Fibroblast of skin of back (primary cell): ENCODE results near the gene LYVE1. TPM values are rescaled to one million over a fixed set of nuclear protein-coding genes. Genes with fewer than 3 reads are reported as not detected.
"Not testable (repeated sequence)": the region's sequence is repeated elsewhere in the genome, so short reads cannot be mapped to it uniquely, and the experiment has no call there.

ENCODE experiments used
- DNase-seq: peaks from one replicate; pipeline ENCODE4 v3.0.0-alpha.2; 2013
- polyA plus RNA-seq, 2 experiments: library from polyadenylated mRNA; unstranded; fragments of 120-200 nt; gene quantifications; one replicate each; pipeline ENCODE4 v1.2.1, GENCODE V29; 2013; ENCODE audit not compliant: insufficient read length in 2 of 2

The LYVE1 gene
- polyA plus RNA-seq (2013, experiment 1 of 2; ENCODE audit: insufficient read length), result 0.43 TPM
- polyA plus RNA-seq (2013, experiment 2 of 2; ENCODE audit: insufficient read length), result 0.29 TPM

- DNase-seq, result no peak
These were observed at the start of gene LYVE1 for GRCh38 chr11:10568486-10568941. Gene LYVE1 (minus strand): TSS chr11:10568665. CDS start chr11:10568532, 133 bp downstream.

- DNase-seq, result no peak
These were observed 49.1 kb upstream of the LYVE1 start for GRCh38 chr11:10617551-10617950.

- no peak for DNase-seq
These were observed 43.8 kb upstream of the LYVE1 start for GRCh38 chr11:10611979-10612862.

GRCh38 chr11:10609636-10610035, 41.2 kb upstream of the LYVE1 start:
- DNase-seq, result no peak

- DNase-seq, result no peak
These were observed 40.1 kb upstream of the LYVE1 start for GRCh38 chr11:10608584-10608983.

- DNase-seq, result no peak
These were observed 39.1 kb upstream of the LYVE1 start for GRCh38 chr11:10607462-10608132.

- peak; percentile 64 for DNase-seq
These were observed 38.2 kb upstream of the LYVE1 start for GRCh38 chr11:10606536-10607208.

GRCh38 chr11:10605941-10606381, 37.5 kb upstream of the LYVE1 start:
- DNase-seq, result peak; percentile 86

- no peak for DNase-seq
These were observed 36.3 kb upstream of the LYVE1 start for GRCh38 chr11:10604798-10605197.

- DNase-seq, result peak; percentile 53
These were observed 35.9 kb upstream of the LYVE1 start for GRCh38 chr11:10604340-10604748.

- no peak for DNase-seq
These were observed 35.3 kb upstream of the LYVE1 start for GRCh38 chr11:10603721-10604297.

GRCh38 chr11:10602945-10603344, 34.5 kb upstream of the LYVE1 start:
- no peak for DNase-seq

GRCh38 chr11:10602366-10602765, 33.9 kb upstream of the LYVE1 start:
- DNase-seq, result no peak

GRCh38 chr11:10601837-10602236, 33.4 kb upstream of the LYVE1 start:
- no peak for DNase-seq

- DNase-seq, result no peak
These were observed 32.2 kb upstream of the LYVE1 start for GRCh38 chr11:10600570-10601248.

GRCh38 chr11:10599388-10600175, 31.1 kb upstream of the LYVE1 start:
- no peak for DNase-seq

GRCh38 chr11:10598816-10599215, 30.4 kb upstream of the LYVE1 start:
- DNase-seq, result no peak

GRCh38 chr11:10597877-10598351, 29.4 kb upstream of the LYVE1 start:
- no peak for DNase-seq

- not testable (repeated sequence) for DNase-seq
These were observed 27.4 kb upstream of the LYVE1 start for GRCh38 chr11:10595840-10596239.

- DNase-seq, result no peak
These were observed 25.9 kb upstream of the LYVE1 start for GRCh38 chr11:10594407-10594806.

- peak; percentile 97 for DNase-seq
These were observed 23.9 kb upstream of the LYVE1 start for GRCh38 chr11:10592331-10592730.
